Hematopoietic multipotent progenitor cell treated with erythropoietin and hydrocortisone succinate and interleukin-3 and kit ligand, for 17 days (in vitro differentiated cells): Measurements from ENCODE around the gene DARS2.
"Not testable (repeated sequence)": the region's sequence is repeated elsewhere in the genome, so short reads cannot be mapped to it uniquely, and the experiment has no call there.

Experiments used
- DNase-seq: peaks from one replicate; pipeline ENCODE4 v3.0.0-alpha.2; 2015; ENCODE audit warnings: low spot score

DARS2 gene, protein sequence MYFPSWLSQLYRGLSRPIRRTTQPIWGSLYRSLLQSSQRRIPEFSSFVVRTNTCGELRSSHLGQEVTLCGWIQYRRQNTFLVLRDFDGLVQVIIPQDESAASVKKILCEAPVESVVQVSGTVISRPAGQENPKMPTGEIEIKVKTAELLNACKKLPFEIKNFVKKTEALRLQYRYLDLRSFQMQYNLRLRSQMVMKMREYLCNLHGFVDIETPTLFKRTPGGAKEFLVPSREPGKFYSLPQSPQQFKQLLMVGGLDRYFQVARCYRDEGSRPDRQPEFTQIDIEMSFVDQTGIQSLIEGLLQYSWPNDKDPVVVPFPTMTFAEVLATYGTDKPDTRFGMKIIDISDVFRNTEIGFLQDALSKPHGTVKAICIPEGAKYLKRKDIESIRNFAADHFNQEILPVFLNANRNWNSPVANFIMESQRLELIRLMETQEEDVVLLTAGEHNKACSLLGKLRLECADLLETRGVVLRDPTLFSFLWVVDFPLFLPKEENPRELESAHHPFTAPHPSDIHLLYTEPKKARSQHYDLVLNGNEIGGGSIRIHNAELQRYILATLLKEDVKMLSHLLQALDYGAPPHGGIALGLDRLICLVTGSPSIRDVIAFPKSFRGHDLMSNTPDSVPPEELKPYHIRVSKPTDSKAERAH

DNA sequence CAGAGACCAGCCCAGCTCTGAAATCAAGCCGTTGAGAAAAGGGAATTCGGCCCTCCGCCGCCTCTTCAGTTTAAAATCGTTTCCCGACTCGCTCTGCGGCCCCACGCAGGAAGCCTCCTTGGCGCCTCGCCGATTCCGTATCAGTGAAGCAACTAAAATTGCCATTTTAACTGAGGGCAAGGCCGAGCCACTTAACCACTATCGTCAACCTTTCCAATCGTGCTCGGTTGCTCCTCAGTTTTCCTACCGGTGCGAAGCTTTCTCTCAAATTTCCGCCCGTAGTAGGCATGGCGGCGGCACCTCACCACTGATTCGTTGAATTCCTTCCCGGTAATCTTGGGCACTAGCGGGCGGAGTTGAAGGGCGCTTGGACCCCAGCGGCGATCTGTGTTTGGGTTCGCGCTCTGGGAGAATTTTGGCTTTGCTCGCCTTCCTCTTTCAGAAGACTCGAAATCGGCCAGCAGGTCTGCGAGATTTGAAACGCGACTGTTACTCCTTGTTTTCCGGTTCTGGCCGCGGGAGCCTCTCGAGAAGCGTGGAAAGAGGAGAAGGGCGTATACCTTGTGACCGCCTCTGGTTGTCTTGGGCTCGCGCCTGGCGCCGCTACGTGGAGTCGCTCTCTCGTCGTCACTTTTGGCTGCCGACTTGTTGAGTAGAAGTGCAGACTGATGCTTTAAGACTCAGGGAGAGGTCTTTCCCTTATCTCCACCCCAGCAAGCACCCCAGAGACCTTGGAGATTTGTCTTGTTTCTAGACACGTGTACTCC is at the start of gene DARS2, which contains the start of gene CENPL:
DARS2 (plus strand) TSS at position 359 of the 767 bp plus-strand sequence. CDS start 557 bp downstream, outside the sequence.
CENPL (minus strand) TSS at position 569 of the 767 bp plus-strand sequence. CDS start 13,584 bp downstream, outside the sequence.
- peak; percentile 94 for DNase-seq

DNA sequence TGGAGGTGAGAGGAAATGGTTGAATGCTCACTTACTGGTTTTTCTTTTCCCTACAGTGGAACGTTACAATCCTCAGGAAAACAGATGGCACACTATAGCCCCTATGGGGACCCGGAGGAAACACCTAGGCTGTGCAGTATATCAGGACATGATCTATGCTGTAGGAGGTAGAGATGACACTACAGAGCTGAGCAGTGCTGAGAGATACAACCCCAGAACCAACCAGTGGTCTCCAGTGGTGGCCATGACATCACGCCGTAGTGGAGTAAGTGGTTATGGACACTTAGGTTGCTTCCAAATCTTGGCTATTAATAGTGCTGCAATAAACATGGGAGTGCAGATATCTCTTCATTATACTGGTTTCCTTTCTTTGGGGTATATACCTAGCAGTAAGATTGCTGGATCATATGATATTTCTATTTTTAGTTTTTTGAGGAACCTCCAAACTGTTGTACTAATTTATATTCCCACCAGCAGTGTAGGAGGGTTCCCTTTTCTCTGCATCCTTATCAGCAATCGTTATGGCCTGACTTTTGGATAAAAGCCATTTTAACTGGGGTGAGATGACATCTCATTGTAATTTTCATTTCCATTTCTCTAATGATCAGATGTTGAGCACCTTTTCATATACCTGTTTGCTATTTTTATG is 48.8 kb upstream of the DARS2 start:
- DNase-seq: no peak

DNA sequence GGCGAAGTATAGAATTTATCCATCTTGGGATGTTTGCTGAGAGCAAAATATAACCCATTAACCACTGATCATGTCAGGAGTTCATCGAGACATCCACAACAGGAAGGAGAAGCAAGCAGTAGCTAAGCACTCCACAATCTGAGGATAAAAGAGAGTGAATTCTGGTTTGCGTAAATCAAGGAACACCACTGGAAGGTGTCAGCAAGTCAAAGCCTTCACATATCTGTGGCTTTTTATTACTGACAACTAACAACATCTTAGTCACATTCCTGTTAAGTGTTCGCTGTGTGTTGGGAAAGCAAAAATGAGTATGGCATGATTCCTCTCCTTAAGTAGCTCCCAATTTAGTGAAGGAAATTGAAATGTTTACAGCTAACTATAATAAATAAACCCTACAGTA is 44.5 kb upstream of the DARS2 start:
- DNase-seq: no peak

DNA sequence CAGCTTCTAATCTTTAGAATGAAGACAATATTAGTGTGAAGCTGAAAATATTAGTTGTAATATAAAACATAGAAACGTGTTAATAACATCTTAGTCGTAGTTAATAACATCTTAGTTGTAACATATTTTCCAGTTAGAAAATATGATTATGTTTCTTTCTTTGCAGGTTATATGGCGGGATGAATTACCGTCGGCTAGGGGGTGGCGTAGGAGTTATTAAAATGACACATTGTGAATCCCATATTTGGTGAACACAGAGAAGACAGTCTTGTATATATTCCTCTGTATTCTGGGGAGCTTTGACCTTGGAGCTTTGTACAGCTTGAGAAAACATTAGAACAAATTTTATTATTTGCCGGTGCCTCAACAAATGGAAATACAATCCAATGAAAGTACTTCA is 39.5 kb upstream of the DARS2 start:
- no peak for DNase-seq

DNA sequence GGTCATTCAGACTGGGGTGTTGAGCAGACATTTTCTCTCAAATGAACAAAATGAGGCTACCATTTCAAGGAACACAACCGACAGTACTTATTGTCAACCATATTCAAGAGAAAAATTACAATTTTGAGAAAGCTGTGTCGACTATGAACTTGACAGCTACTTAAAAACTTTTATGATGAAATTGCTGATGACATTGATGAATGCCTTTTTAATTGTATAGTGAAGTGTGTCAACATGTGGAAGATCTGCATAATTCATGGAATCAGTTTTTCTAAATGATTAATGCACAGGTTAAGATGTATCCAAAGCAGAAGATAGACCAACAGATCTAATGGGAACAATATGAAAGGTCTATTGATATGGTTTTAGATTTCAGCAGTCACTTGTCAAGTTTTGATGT is 34.6 kb upstream of the DARS2 start:
- DNase-seq: no peak

DNA sequence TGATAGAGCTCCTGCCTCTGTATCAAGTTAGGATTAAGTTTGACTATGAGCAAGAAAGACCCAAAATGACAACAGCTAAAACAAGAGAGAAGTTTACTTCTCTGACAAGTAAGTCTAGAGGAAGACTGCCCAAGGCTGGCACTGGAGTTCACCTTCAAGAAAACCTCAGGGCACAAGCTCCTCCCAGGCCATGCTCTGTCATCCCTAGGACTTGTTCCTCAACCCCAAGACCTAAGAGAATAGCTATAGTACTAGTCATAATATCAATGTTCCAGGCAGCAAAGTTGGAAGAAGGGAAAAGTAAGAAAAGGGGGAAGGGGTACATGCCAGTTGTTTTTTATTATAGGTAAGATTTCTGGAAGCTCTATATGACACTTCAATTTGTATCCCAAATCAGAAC is 26.4 kb upstream of the DARS2 start:
- no peak for DNase-seq

DNA sequence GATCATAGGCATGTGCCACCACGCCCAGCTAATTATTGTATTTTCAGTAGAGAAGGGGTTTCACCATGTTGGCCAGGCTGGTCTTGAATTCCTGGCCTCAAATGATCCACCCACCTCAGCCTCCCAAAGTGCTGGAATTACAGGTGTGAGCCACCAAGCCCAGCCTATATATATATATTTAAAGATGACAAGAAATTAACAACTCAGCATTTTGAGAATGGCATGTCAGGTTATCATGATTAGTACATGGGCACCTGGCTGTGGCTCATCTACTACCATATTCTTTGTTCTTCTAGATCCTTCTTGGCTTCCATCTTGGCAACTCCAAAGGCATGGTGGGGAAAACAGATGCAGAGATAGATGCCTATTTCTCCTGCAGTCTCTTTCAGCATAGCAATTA is 24.5 kb upstream of the DARS2 start:
- DNase-seq: not testable (repeated sequence)

DNA sequence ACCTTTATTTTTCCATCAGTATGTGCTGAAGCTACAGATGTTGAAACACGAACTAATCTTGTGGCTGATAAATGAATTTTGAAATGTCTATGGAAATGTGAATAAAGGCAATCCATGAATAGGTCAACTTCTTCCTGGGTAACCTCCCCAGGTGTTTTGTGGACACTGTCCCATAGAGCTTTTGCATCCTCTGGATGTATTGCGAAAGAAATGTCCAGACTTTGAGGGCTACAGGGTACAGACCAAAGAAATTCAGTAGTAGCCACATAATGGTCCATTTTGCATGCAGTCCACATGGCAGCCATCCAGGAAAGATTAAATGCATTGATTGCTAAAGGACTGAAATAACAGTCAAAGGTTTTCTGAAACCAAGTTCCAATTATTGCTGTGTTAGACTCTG is 21.5 kb upstream of the DARS2 start:
- no peak for DNase-seq

DNA sequence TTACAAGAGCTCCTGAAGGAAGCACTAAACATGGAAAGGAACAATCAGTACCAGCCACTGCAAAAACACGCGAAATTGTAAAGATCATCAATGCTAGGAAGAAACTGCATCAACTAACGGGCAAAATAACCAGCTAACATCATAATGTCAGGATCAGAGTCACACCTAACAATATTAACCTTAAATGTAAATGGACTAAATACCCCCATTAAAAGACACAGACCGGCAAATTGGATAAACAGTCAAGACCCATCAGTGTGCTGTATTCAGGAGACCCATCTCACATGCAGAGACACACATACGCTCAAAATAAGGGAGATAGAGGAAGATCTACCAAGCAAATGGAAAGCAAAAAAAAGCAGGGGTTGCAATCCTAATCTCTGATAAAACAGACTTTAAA is 10.8 kb upstream of the DARS2 start:
- not testable (repeated sequence) for DNase-seq

DNA sequence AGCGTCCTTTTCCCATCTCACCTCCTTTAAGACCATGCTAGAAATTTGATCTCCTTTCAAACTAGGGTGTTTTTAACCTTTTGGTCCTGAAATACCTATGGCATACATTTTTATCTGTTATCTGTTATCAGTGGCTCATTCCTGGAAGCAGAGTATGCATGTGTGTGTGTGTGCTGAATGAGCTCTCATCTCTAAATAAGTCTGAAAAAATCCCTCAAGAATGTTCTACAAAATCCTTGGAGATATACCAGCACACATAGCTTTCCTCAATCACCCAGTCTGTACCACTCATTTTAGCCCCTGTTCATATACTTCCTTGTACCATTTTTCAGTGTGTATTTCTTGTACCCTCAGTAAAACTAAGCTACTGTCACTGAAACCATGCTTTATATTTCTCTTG is 6.0 kb upstream of the DARS2 start:
- DNase-seq: no peak

DNA sequence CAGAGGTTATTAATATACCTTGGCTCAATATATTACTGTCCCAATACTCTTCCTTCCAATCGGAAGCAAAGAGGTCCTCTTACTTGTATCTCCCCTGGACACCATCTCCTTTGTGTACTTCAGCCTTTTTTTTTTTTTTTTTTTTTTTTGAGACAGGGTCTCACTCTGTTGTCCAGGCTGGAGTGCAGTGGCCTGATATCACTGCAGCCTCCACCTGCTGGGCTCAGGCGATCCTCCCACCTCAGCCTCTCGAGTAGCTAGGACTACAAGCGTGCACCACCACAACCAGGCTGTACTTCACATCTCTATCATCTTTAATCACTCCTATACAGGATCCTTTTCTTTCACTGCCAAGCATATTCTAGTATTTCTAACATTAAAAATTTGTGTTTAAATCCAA is 2.8 kb upstream of the DARS2 start:
- no peak for DNase-seq

DNA sequence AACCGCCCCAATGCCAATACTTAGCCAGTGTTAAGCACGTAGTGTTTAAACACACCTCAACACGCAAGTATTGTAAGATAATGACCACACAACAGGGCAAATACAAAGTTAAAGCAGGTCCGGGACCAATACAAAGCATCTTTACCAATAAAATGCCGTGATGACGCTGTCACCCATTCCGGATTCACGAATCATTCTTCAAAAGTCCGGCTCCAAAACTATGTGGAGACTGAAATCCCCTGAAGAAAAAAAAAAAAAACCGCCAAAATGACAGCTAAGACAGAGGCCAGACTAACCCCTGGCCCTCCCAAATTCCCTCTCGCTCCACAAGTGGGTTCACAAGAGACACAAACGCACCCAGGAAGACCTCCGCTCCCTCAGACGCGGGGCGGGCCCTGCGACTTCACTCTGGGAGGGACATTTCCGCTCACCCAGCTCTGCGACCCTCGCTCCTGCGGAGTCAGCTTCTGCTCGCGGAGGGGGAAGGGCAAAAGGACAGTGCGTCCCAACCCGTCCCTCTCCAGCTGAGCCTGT is 625 bp upstream of the DARS2 start:
- DNase-seq: no peak

DNA sequence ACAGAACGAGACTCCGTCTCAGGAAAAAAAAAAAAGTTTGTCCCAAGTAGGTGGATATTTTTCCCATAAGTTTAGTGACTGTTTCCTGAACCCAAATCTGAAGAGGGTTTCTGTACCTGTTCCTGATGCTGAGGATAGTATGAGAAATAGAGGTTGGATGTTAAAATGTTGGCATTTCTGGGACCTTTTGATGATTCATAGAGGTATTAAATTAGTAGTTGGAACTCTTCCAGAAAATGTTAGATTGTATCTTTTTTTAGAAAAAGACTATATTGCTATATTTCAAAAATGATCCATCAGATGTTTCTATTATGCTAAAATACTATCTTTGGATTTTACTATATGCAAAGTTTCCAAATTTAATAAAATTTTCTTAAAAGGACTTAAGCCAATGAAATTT is 3.1 kb downstream of the DARS2 start:
- DNase-seq: no peak

DNA sequence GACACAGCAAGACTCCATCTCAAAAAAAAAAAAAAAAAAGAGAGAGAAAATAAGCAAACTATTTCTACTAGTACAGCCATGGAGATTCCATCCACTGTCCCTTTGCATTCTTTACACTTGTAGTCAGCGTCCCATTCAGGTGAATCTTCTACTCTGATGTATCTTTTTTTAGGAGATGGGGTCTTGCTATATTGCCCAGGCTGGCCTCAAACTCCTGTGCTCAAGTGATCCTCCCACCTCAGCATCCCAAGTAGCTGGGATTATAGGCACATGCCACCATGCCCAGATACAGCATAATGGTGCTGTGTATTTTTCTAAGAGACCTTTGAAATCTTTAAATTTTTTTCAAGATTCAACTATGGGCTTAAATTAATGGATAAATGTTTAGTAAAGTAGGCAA is 8.3 kb downstream of the DARS2 start:
- DNase-seq: no peak

DNA sequence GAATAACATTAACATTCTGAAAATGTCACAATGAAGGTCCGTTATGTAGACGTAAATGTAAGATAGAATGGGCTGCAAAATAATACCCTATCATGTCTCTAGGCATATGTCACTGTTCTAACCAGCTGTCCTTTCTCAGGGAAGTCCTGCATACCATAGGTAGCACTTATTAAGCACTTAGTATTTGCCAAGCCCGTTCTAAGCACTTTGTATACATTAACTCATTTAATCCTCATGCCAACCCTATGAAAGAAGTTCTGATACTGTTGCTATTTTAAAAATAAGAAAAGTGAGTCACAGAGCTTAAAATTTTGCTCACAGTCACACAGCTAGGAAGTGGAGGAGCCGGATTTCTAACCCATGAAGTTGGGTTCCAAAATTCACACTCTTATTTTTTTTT is 27.6 kb downstream of the DARS2 start:
- DNase-seq: no peak

DNA sequence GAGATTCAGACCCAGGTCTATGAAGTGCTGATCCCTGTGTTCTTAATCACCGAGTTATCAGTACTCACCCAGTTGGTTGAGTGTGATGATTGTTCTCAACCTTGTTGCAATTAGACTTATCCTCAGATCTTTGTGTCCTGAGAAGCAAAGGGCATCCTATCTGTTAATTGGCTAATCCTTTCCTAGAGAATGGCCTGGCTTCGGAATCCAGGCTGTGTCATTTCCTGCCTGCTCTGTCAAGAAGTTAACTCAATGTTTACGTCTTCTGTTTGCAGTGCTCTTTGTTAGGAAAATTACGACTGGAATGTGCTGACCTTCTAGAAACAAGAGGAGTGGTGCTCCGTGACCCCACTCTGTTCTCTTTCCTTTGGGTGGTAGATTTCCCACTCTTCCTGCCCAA is 28.6 kb downstream of the DARS2 start:
- no peak for DNase-seq

DNA sequence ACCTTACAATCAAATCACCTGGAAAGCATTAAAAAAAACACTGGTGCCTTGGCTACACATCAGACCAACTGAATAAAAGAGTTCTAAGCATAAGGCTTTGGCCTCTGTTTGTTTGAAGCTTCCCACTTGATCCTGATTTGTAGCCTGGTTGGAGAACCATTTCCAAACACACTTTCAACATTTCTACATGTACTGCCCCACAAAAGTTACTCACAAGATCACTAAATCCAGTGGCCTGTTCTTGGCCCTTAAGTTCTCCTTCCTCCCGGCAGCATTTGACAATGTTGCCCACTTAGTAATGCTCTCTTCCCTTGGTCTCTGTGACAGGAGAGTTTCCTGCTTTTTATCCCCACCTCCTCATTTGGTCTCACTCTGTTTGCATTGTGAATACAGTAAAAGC is 31.5 kb downstream of the DARS2 start:
- DNase-seq: no peak

DNA sequence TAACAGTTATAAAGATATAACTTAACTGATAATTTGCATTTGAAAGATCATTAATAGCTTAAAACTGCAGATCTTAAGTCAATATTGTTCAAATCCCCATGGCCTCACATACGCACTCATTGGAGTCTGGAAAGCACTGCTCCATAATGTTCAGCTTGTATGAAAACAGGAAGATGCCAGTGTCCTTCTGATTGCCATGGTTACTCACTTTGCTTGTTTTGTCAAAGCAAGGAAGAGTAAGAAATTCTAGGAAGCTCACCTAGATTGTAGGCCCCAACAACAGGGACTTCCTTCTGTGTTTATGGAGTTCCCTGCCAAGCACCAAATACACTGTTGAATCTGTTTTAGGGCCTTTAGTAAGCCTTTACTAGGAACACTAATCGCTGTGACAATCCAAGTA is 32.4 kb downstream of the DARS2 start:
- DNase-seq: no peak

DNA sequence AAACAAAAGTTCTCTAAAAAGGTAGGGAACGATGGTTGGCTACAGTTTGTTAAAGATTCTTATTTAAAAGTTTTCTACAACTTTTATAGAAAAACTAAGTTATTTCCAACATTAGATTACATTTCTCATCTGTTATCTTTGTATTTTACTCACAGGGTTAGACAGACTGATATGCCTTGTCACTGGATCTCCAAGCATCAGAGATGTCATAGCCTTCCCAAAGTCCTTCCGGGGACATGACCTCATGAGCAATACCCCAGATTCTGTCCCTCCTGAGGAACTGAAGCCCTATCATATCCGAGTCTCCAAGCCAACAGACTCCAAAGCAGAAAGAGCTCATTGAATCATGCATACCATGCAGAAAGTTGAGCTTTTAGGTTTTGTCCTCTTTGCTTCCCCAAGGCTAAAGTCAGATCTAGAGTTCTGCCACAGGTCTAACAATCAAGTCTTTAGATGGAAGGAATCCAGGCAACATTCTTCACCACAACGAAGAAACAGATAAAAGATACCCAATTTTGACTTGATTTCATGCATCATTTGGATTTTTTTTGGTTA is 33.0 kb downstream of the DARS2 start:
- no peak for DNase-seq

DNA sequence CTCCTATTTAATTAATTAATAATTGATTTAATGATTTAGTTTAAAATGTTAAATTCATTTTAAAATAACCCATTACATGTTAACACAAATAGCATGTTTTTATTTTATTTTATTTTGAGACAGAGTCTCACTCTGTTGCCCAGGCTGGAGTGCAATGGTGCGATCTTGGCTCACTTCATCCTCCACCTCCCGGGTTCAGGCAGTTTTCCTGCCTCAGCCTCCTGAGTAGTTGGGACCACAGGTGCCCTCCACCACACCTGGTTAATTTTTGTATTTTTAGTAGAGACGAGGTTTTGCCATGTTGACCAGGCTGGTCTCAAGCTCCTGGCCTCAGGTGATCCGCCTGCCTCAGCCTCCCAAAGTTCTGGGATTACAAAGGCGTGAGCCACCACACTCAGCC is 35.1 kb downstream of the DARS2 start:
- DNase-seq: not testable (repeated sequence)

DNA sequence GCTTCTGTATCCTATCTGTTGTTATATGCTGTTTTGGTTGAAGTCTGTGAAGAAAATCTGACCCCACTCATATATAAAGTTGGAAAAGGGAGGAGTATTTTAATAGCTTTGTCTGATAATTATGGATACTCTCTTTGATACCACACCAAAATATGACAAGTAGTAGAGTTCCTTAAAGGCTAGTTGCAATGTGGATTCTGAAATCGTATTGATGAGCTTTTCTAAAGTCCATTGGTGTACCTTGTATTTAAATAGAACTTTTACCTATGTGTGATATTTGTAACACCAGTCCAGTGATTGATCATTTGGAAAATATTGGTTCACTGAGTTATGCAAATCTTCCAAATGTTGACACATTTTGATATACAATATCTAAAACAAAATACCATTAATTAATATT is 35.6 kb downstream of the DARS2 start:
- no peak for DNase-seq

DNA sequence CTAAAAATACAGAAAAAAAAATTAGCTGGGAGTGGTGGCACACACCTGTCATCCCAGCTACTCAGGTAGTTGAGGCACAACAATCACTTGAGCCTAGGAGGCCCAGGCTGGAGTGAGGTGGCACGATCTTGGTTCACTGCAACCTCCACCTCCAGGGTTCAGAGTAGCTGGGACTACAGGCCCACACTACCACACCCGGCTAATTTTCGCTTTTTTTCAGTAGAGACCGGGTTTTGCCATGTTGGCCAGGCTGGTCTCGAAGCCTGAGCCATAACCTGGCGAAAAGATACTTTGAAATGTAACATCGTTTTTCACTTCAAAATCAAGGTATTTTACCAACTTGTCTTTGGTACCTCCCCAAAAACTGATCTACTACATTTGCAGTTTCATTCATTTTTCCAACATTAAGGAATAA is 37.3 kb downstream of the DARS2 start:
- DNase-seq: no peak
